ENCODE data around the gene TNFRSF4.

Gene TNFRSF4

DNA sequence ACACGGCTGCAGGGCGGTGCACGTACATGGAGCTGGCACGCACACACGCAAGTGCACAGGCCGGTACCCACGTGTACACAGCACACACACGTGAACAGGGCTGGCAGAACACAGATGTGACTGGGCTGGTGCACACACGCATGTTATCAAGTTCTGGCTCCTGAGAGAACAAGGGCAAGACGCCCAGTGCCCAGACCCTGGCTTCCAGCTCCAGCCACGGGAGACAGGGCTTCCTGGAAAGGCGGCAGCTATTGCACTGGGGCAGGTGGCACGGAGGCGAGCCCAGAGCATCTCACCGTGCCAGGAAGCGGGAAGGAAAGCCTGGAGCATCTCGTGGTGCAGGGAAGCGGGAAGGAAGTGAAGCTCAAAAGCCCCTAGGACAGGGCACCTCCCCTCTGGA lies 12.0 kb upstream of the TNFRSF4 start:
- CTCF ChIA-PET, result interaction anchor here (1.1 kb wide), 1 partner anchor 66 kb away, joined by 3 read pairs; no protein-coding TSS in a partner anchor
- POLR2A ChIA-PET (ENCODE audit: low non-redundant PET), result no interaction called here
- no peak for TF ChIP-seq CTCF (conservative IDR thresholded peaks at IDR 0.05; ENCODE audit: low read depth)
- H3K27ac ChIP-seq, result peak overlapping the region; percentile 25; the same call in 1 of the 2 replicates
- DNase-seq (ENCODE audit: low spot score), result no peak

DNA sequence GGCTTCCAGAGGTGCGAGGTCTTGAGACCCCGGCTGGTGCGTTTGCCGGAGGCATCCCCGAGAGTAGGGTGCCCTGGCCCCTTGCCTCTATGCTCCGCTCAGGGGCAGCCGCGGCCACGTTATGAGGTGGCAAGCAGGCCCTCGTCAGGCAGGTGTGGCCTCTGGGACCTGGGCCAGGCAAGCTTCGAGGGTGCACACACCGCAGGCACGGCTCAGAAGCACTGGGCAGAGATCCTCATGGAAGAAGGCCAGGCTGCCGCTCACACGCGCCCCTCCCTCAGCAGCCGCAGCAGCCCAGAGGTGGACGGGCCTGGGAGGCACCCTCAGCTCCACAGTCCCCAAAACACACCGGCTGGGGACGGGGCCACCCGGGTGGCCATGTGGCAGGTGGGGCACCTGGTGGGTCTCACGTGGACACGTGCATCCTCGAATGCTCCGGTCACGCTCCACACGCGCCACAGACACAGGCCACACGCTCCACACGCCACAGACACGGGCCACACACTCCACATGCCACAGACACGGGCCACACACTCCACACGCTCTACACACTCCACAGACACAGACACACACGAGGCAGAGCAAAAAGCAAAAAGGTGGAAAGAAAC lies 11.4 kb upstream of the TNFRSF4 start:
- peak overlapping the region; percentile 25; the same call in 1 of the 2 replicates for H3K27ac ChIP-seq
- ChIA-PET POLR2A (ENCODE audit: low non-redundant PET) (no interaction called here), CTCF (interaction anchor here (0.6 to 1.1 kb wide), 2 partner anchors 66 to 1085 kb away, joined by 3 to 4 read pairs; no protein-coding TSS in a partner anchor)
- no peak for DNase-seq (ENCODE audit: low spot score)
- TF ChIP-seq CTCF (conservative IDR thresholded peaks at IDR 0.05; ENCODE audit: low read depth), result no peak

GRCh38 chr1:1223891-1224290 lies 9.9 kb upstream of the TNFRSF4 start:
- no peak for DNase-seq (ENCODE audit: low spot score)
- CTCF ChIA-PET, result no interaction called here
- no peak for TF ChIP-seq CTCF (conservative IDR thresholded peaks at IDR 0.05; ENCODE audit: low read depth)
- no peak overlapping the region for H3K27ac ChIP-seq
- POLR2A ChIA-PET (ENCODE audit: low non-redundant PET), result no interaction called here

DNA sequence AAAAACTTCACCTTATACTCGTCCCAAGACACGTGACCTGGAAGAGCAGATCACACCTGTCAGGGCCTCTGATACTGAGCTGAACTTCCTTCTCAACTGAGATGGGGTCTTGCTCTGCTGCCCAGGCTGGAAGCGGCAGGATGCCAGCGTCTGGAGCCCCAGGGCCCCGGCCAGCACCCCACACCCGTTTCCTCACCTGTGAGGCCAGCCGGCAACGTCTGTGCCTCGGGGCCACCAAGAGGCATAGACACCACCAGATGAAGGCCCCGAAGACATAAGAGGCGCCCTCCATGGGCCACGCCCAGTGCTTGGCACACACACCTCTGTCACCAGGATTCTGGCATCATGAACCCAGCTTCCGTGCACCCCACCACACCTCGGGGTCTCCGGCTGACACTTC lies 9.4 kb upstream of the TNFRSF4 start:
- TF ChIP-seq CTCF (conservative IDR thresholded peaks at IDR 0.05; ENCODE audit: low read depth), result no peak
- CTCF ChIA-PET, result no interaction called here

GRCh38 chr1:1222575-1223225 lies 8.7 kb upstream of the TNFRSF4 start:
- no peak for DNase-seq (ENCODE audit: low spot score)
- CTCF ChIA-PET, result no interaction called here
- peak overlapping the region; percentile 55 for H3K27ac ChIP-seq
- no peak for TF ChIP-seq CTCF (conservative IDR thresholded peaks at IDR 0.05; ENCODE audit: low read depth)
- POLR2A ChIA-PET (ENCODE audit: low non-redundant PET), result no interaction called here

More for the DNA sequence above, 9.4 kb upstream of the TNFRSF4 start:
- POLR2A ChIA-PET (ENCODE audit: low non-redundant PET), result no interaction called here
- DNase-seq (ENCODE audit: low spot score), result no peak
- H3K27ac ChIP-seq, result peak overlapping the region; percentile 55

GRCh38 chr1:1221887-1222574 lies 8.1 kb upstream of the TNFRSF4 start:
- H3K27ac ChIP-seq, result peak overlapping the region; percentile 55
- CTCF ChIA-PET, result no interaction called here
- no peak for DNase-seq (ENCODE audit: low spot score)
- TF ChIP-seq CTCF (conservative IDR thresholded peaks at IDR 0.05; ENCODE audit: low read depth), result no peak
- POLR2A ChIA-PET (ENCODE audit: low non-redundant PET), result no interaction called here
